Measurements from ENCODE around the gene VAV2.

Gene VAV2

DNA sequence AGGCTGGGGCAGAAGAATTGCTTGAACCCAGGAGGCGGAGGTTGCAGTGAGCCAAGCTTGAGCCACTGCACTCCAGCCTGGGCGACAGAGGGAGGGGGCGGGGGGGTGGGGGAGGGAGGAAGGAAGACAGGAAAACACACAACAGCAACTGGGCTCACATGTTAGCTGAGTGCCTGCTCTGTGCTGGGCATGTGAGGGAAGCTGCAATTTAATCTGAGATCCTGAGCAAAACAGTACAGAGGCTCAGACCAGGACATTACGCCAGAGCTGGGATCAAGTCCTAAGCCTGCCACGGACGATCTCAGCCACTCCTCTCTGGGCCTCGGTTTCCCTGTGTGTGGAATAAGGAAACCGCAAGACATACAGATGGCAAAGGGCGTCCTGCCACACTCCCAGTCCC lies 119.1 kb downstream of the VAV2 start:
- DNase-seq = no peak

DNA sequence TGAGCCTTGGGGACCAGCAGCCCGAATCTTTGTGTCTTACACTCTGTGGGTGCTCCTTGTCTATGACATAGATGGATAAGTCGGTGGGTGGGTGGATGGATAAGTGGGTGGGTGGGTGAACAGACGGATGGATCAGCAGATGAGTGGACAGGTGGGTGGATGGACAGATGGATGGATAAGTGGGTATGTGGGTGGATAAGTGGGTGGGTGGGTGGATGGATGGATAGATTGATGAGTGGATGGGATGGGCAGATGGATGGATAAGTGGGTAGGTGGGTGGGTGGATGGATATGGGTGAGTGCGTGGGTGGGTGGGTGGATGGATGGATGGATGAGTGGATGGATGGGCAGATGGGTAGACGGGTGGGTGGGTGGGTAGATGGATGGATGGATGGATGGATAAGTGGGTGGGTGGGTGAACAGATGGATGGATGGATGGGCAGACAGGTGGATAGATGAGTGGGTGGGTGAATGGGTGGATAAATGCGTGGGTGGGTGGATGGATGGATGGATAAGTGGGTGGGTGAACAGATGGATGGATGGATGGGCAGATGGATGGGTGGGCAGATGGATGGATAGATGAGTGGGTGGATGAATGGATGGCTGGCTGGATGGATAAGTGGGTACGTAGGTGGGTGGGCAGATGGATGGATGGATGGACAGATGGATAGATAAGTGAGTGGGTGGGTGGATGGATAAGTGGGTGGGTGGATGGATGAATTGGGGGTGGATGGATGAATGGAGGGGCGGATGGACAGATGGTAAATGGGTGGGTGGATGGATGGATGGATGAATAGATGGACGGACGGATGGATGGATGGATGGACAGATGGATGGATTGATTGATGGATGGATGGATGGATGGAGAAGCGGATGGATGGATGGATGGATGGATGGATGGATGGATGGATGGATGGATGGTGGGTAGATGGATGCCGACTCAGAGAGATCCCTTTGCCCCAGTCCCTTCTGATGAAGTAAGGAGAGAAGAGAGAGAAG lies 121.2 kb downstream of the VAV2 start:
- no peak for DNase-seq

- no peak for DNase-seq
These were observed 122.3 kb downstream of the VAV2 start for GRCh38 chr9:133869674-133870405.

- no peak for DNase-seq
These were observed 123.9 kb downstream of the VAV2 start for GRCh38 chr9:133868203-133868602.

GRCh38 chr9:133866946-133867345 lies 125.2 kb downstream of the VAV2 start:
- DNase-seq = no peak

- no peak for DNase-seq
These were observed 128.1 kb downstream of the VAV2 start for GRCh38 chr9:133864011-133864410.

DNA sequence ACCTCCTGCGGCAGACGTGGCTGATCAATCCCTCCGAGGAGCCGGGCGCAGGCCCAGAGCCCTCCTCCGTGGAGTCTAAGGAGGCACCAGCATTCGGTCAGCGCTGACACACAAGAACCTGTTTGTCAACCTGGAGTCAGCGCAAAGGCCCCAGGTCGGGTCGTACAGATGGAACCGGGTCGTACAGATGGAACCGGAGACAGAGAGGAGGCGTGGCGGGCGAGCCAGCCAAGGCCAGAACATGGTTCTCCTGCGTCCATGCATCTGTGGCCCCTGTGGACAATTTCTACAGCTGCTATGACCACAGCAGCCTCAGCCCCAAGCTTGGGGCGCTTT lies 128.9 kb downstream of the VAV2 start:
- DNase-seq = no peak

DNA sequence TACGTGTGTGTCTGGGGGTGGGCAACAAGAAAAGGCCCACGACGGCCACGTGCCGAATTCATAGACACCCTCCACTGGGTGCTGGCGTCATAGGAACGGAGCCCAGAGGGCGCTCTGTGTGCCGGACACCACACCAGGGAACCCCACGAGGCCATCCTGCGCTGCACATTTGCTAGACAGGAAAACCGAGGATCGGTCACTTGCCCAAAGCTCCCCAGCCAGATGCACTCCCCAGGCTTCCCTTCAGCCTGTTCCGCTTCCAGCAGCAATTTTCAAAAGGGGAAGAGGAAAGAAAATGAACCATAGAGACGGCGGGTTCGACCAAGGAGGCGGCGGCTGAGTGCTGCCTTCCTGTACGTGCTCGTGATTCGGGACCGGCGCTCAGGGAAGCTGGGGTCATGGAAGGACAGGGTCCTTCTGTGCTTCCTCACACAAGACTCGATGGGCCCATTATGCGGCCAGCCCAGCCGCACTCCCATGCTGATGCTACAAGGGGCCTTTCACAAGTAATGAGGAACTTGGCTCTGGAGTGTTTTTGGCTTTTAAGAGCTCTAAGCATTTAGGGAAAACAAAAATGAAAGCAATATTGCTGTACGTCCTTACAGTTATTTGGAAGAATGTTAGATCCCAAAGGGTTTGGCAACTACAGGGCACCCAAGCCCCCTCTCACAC lies 129.4 kb downstream of the VAV2 start:
- DNase-seq = peak; percentile 62

- no peak for DNase-seq
These were observed 130.4 kb downstream of the VAV2 start for GRCh38 chr9:133861692-133862091.

DNA sequence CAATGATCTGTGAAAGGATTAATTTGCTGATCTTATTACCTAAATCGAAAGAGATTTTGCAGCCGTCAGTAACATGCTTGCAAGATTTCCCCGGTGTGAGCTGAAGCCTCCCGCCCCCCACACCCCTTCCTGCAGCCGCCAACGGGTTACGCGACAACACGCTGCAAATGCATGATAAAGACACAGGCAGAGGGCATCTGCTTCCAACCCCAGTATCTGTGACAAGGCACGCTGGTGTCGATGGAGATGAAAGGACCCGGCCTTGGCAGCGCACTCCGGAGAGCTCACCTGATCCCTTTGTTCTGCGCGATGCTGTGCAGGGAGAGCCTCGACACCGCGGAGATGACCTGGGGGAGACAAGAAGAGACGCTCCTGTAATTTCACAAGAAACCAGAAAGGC lies 131.0 kb downstream of the VAV2 start:
- DNase-seq = no peak

GRCh38 chr9:133858771-133859170 lies 133.4 kb downstream of the VAV2 start:
- DNase-seq = no peak

GRCh38 chr9:133857639-133858038 lies 134.5 kb downstream of the VAV2 start:
- DNase-seq = no peak

GRCh38 chr9:133856798-133857197 lies 135.3 kb downstream of the VAV2 start:
- DNase-seq = no peak

GRCh38 chr9:133855802-133856521 lies 136.2 kb downstream of the VAV2 start:
- DNase-seq = no peak

GRCh38 chr9:133855371-133855770 lies 136.8 kb downstream of the VAV2 start:
- no peak for DNase-seq

DNA sequence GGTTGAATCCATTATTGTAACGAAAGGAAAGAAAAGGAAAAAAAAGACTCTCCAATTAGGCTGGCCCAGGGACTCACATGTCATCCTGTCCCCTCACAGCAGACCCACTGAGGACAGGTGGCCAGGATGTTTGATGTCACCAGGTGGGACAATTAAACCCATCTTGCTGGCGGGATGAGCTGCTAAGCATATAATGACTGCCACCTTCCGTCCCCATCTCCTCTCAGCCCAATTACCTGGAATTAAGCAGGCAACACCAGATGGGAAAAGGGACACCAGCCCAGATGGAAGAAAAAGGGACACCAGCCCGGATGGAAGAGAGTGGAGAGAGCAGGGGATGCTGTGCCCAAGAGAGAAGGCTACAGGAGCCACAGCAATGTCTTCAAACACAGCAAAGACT lies 137.4 kb downstream of the VAV2 start:
- no peak for DNase-seq

- DNase-seq = no peak
These were observed 138.1 kb downstream of the VAV2 start for GRCh38 chr9:133854048-133854447.

- no peak for DNase-seq
These were observed 138.8 kb downstream of the VAV2 start for GRCh38 chr9:133853331-133853730.

DNA sequence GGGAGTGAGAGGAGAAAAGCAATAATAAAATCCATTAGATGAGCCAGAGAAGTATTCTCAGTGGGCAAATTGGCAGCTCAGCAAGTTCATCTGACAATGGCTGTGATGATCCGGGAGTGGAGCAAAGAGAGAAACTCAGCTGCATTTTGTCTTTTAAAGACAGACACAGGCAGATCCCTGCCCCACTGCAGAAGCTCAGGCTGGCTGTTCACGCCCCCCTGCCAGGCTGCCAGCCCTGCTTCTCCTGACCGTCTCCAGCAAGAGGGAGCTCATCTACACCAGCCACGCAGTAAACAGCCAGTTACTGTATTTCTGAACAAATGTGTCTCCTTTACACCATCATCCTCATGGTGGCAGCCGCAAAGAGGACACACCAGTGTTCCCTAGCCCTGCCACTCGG lies 139.7 kb downstream of the VAV2 start:
- no peak for DNase-seq

DNA sequence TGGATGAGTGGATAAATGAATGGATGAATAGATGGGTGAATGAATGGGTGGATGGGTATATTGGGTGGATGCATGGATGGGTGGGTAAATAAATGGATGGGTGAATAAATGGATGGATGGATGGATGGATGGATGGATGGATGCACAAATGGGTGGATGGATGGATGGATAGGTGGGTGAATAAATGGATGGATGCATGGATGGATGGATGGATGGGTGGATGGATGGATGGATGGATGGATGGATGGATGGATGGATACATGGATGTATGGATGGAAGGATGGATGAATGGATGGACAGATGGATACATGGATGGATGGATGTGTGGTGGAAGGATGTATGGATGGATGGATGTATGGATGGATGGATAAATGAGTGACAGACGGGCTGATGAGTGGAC lies 140.4 kb downstream of the VAV2 start:
- DNase-seq = no peak

- DNase-seq = no peak
These were observed 141.2 kb downstream of the VAV2 start for GRCh38 chr9:133850937-133851336.

GRCh38 chr9:133850161-133850560 lies 142.0 kb downstream of the VAV2 start:
- DNase-seq = no peak

DNA sequence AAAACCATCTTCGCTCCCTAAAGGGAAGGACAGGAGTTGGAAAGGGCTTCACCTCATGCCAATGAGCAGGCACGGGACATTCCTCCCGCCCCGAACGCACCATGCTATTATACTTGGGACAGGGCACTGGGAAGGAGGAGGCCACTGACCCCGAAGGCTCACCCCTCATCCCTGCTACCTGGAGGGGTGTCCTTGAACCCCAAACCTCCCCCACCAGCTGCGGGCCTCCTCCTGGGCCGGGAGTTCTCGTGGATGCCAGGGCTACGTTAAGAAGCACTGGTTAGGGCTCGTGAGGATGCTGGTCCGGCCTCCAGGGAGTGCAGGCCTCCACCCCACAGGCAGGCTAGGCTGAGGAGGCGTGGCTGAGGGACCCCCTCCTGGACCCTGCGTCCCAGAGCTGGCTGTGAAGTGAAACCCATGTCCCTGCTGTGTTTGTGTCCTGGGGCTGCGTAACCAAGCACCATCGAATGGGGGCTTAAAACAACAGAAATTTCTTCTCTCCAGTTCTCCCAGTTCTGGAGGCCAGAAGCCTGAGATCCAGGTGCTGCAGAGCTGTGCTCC lies 142.9 kb downstream of the VAV2 start:
- no peak for DNase-seq
